ENCODE measurements around the gene KLK1. TPM values are rescaled to one million over a fixed set of nuclear protein-coding genes. Genes with fewer than 3 reads are reported as not detected.

KLK1 gene
- total RNA-seq, 1 experiment from 2014 or later = not detected

- peaks cover 52% of the 10 kb centered on the region for H3K27me3 ChIP-seq (replicated peaks; ENCODE audit: insufficient read depth, low read depth, low read length, poor library complexity)
- intact Hi-C loops (cut with micrococcal nuclease; ENCODE audit: unreplicated experiment) = no loop called here
- no peak overlapping the region for H3K4me3 ChIP-seq (ENCODE audit: low read depth, low read length, poor library complexity, severe bottlenecking)
- ChIA-PET CTCF (no interaction called here), POLR2A (ENCODE audit: low non-redundant PET) (interaction anchor here (0.6 kb wide), 1 partner anchor 56 kb away, joined by 4 read pairs; no protein-coding TSS in a partner anchor)
- H3K4me1 ChIP-seq (ENCODE audit: insufficient read depth, low read length, poor library complexity, severe bottlenecking) = no peaks in the 10 kb centered on the region
- H3K9me3 ChIP-seq (ENCODE audit: low read depth, low read length, poor library complexity, severe bottlenecking) = no peaks in the 10 kb centered on the region
- no peaks in the 10 kb centered on the region for H3K36me3 ChIP-seq (ENCODE audit: insufficient read depth, low read length, poor library complexity, severe bottlenecking)
- TF ChIP-seq CTCF (conservative IDR thresholded peaks at IDR 0.05; ENCODE audit: low read depth, low read length) (no peak), EZH2 (IDR thresholded peaks at IDR 0.05; ENCODE audit: borderline replicate concordance, low read depth, low read length, poor library complexity, severe bottlenecking) (no peak)
- BruUV-seq (replicated peaks) = no TSS peak
- no peak overlapping the region for H3K27ac ChIP-seq (ENCODE audit: low read depth, low read length, poor library complexity, severe bottlenecking)
- no peak for DNase-seq (ENCODE audit: low spot score)
Measured at GRCh38 chr19:50844296-50844935, 20.8 kb upstream of the KLK1 start.

GRCh38 chr19:50843701-50844221, 20.2 kb upstream of the KLK1 start:
- no peak overlapping the region for H3K4me3 ChIP-seq (ENCODE audit: low read depth, low read length, poor library complexity, severe bottlenecking)
- no peak for TF ChIP-seq EZH2 (IDR thresholded peaks at IDR 0.05; ENCODE audit: borderline replicate concordance, low read depth, low read length, poor library complexity, severe bottlenecking)
- no peak for TF ChIP-seq CTCF (conservative IDR thresholded peaks at IDR 0.05; ENCODE audit: low read depth, low read length)

GRCh38 chr19:50843205-50843604, 19.6 kb upstream of the KLK1 start:
- CTCF ChIA-PET = no interaction called here
- no TSS peak for BruUV-seq (replicated peaks)

More at GRCh38 chr19:50843701-50844221, 20.2 kb upstream of the KLK1 start:
- ChIA-PET POLR2A (ENCODE audit: low non-redundant PET) (interaction anchor here (0.6 kb wide), 1 partner anchor 57 kb away, joined by 4 read pairs; no protein-coding TSS in a partner anchor), CTCF (no interaction called here)
- intact Hi-C loops (cut with micrococcal nuclease; ENCODE audit: unreplicated experiment) = no loop called here
- Histone ChIP-seq H3K4me1 (ENCODE audit: insufficient read depth, low read length, poor library complexity, severe bottlenecking) (no peaks in the 10 kb centered on the region), H3K36me3 (ENCODE audit: insufficient read depth, low read length, poor library complexity, severe bottlenecking) (no peaks in the 10 kb centered on the region), H3K27ac (ENCODE audit: low read depth, low read length, poor library complexity, severe bottlenecking) (no peak overlapping the region), H3K9me3 (ENCODE audit: low read depth, low read length, poor library complexity, severe bottlenecking) (no peaks in the 10 kb centered on the region), H3K27me3 (replicated peaks; ENCODE audit: insufficient read depth, low read depth, low read length, poor library complexity) (peaks cover 52% of the 10 kb centered on the region)
- no peak for DNase-seq (ENCODE audit: low spot score)
- BruUV-seq (replicated peaks) = no TSS peak

More at GRCh38 chr19:50843205-50843604, 19.6 kb upstream of the KLK1 start:
- Histone ChIP-seq H3K4me3 (ENCODE audit: low read depth, low read length, poor library complexity, severe bottlenecking) (no peak overlapping the region), H3K36me3 (ENCODE audit: insufficient read depth, low read length, poor library complexity, severe bottlenecking) (no peaks in the 10 kb centered on the region), H3K27me3 (replicated peaks; ENCODE audit: insufficient read depth, low read depth, low read length, poor library complexity) (peaks cover 52% of the 10 kb centered on the region), H3K4me1 (ENCODE audit: insufficient read depth, low read length, poor library complexity, severe bottlenecking) (no peaks in the 10 kb centered on the region), H3K27ac (ENCODE audit: low read depth, low read length, poor library complexity, severe bottlenecking) (no peak overlapping the region), H3K9me3 (ENCODE audit: low read depth, low read length, poor library complexity, severe bottlenecking) (no peaks in the 10 kb centered on the region)
- DNase-seq (ENCODE audit: low spot score) = no peak
- POLR2A ChIA-PET (ENCODE audit: low non-redundant PET) = no interaction called here
- intact Hi-C loops (cut with micrococcal nuclease; ENCODE audit: unreplicated experiment) = no loop called here
- TF ChIP-seq CTCF (conservative IDR thresholded peaks at IDR 0.05; ENCODE audit: low read depth, low read length) (no peak), EZH2 (IDR thresholded peaks at IDR 0.05; ENCODE audit: borderline replicate concordance, low read depth, low read length, poor library complexity, severe bottlenecking) (no peak)
